Measurements from ENCODE around the gene HNF4A. TPM values are rescaled to one million over a fixed set of nuclear protein-coding genes. Genes with fewer than 3 reads are reported as not detected.

Gene HNF4A
- total RNA-seq, 1 donor from 2014 or later: not detected

GRCh38 chr20:44392088-44392775 is 36.7 kb downstream of the HNF4A start:
- no peak for DNase-seq (ENCODE audit: low read depth, low spot score)

GRCh38 chr20:44392776-44393607 is 37.5 kb downstream of the HNF4A start:
- DNase-seq (ENCODE audit: low read depth, low spot score): no peak

- DNase-seq (ENCODE audit: low read depth, low spot score): no peak
These were observed 38.3 kb downstream of the HNF4A start for GRCh38 chr20:44393608-44394451.

- no peak for DNase-seq (ENCODE audit: low read depth, low spot score)
These were observed 38.9 kb downstream of the HNF4A start for GRCh38 chr20:44394452-44394701.

GRCh38 chr20:44394702-44395460 is 39.4 kb downstream of the HNF4A start:
- DNase-seq (ENCODE audit: low read depth, low spot score): no peak

GRCh38 chr20:44395461-44396340 is 40.2 kb downstream of the HNF4A start:
- no peak for DNase-seq (ENCODE audit: low read depth, low spot score)

- DNase-seq (ENCODE audit: low read depth, low spot score): no peak
These were observed 41.1 kb downstream of the HNF4A start for GRCh38 chr20:44396369-44397130.

- DNase-seq (ENCODE audit: low read depth, low spot score): no peak
These were observed 42.8 kb downstream of the HNF4A start for GRCh38 chr20:44398335-44398734.

- no peak for DNase-seq (ENCODE audit: low read depth, low spot score)
These were observed 43.9 kb downstream of the HNF4A start for GRCh38 chr20:44399446-44399845.

GRCh38 chr20:44400671-44400969 is 45.1 kb downstream of the HNF4A start:
- DNase-seq (ENCODE audit: low read depth, low spot score): no peak

- DNase-seq (ENCODE audit: low read depth, low spot score): no peak
These were observed 45.7 kb downstream of the HNF4A start for GRCh38 chr20:44400970-44401769.

GRCh38 chr20:44401770-44402390 is 46.4 kb downstream of the HNF4A start:
- DNase-seq (ENCODE audit: low read depth, low spot score): no peak

- DNase-seq (ENCODE audit: low read depth, low spot score): no peak
These were observed 47.1 kb downstream of the HNF4A start for GRCh38 chr20:44402391-44403193.

- no peak for DNase-seq (ENCODE audit: low read depth, low spot score)
These were observed 48.0 kb downstream of the HNF4A start for GRCh38 chr20:44403194-44404112.

- no peak for DNase-seq (ENCODE audit: low read depth, low spot score)
These were observed 49.0 kb downstream of the HNF4A start for GRCh38 chr20:44404204-44405181.

All from pulmonary artery endothelial cell (primary cell).